H1 (cell line): ENCODE data around the gene RNF212.

Source experiments
- CTBP2 ChIP-seq: IDR thresholded peaks from 2 replicates; pipeline ENCODE4 v1.7.0; 2011; ENCODE audit warnings: borderline replicate concordance, mild to moderate bottlenecking, moderate library complexity, mixed read lengths, low read length; ENCODE audit not compliant: insufficient read depth, insufficient read length
- CTCF ChIP-seq, 3 experiments: IDR thresholded peaks; 1 replicate in 2 of 3; 2 replicates in 1 of 3; pipeline versions ENCODE4 v1.5.1 to v1.6.1; 2011; ENCODE audit warnings: low read length in 3 of 3, mild to moderate bottlenecking in 3 of 3, inconsistent platforms in 2 of 3, low read depth in 1 of 3, moderate library complexity in 1 of 3; ENCODE audit not compliant: insufficient read depth in 1 of 3; ENCODE audit errors: control extremely low read depth in 1 of 3
- EP300 ChIP-seq, 2 experiments: IDR thresholded peaks; 1 replicate in 1 of 2; 2 replicates in 1 of 2; pipeline ENCODE4 v1.6.1; 2011 to 2012; ENCODE audit warnings: low read depth in 2 of 2, low read length in 2 of 2, mild to moderate bottlenecking in 2 of 2, borderline replicate concordance in 1 of 2, inconsistent platforms in 1 of 2, moderate library complexity in 1 of 2
- EZH2 ChIP-seq: fragments of 200-600 bp; sonication (generic); IDR thresholded peaks from 2 replicates; pipeline ENCODE4 v1.7.1; 2012; ENCODE audit warnings: low read depth, mild to moderate bottlenecking, moderate library complexity, low read length, inconsistent platforms; ENCODE audit not compliant: severe bottlenecking
- GABPA ChIP-seq: IDR thresholded peaks from 2 replicates; pipeline ENCODE4 v1.6.1; 2011; ENCODE audit warnings: mild to moderate bottlenecking, low read length, moderate library complexity, borderline replicate concordance; ENCODE audit not compliant: insufficient read depth
- GTF2F1 ChIP-seq: IDR thresholded peaks from 2 replicates; pipeline ENCODE4 v1.6.1; 2012; ENCODE audit warnings: low read depth, low read length, improper control_type of control experiment, borderline replicate concordance
- MAFK ChIP-seq: IDR thresholded peaks from 2 replicates; pipeline ENCODE4 v1.6.1; 2012; ENCODE audit warnings: low read depth, mild to moderate bottlenecking, improper control_type of control experiment, low read length
- POLR2A ChIP-seq, 2 experiments: IDR thresholded peaks; 1 replicate in 1 of 2; 2 replicates in 1 of 2; pipeline ENCODE4 v1.6.1; 2011; ENCODE audit warnings: low read depth in 2 of 2, low read length in 2 of 2, mild to moderate bottlenecking in 2 of 2; ENCODE audit errors: control extremely low read depth in 1 of 2
- RAD21 ChIP-seq, 2 experiments: IDR thresholded peaks in 1 of 2; conservative IDR thresholded peaks in 1 of 2; 2 replicates each; pipeline ENCODE4 v1.6.1; 2011; ENCODE audit warnings: low read depth in 2 of 2, low read length in 2 of 2, improper control_type of control experiment in 1 of 2, inconsistent platforms in 1 of 2, mild to moderate bottlenecking in 1 of 2, moderate library complexity in 1 of 2
- SIN3A ChIP-seq, 2 experiments: IDR thresholded peaks in 1 of 2; conservative IDR thresholded peaks in 1 of 2; 2 replicates each; pipeline ENCODE4 v1.6.1; 2011 to 2012; ENCODE audit warnings: low read length in 2 of 2, improper control_type of control experiment in 1 of 2, low read depth in 1 of 2, mild to moderate bottlenecking in 1 of 2
- ZNF274 ChIP-seq: IDR thresholded peaks from 2 replicates; pipeline ENCODE4 v1.7.0; 2012; ENCODE audit warnings: low read length, borderline replicate concordance; ENCODE audit errors: extremely low read depth

- TF ChIP-seq RAD21 (IDR thresholded peaks at IDR 0.05 in 1 of 2, conservative IDR thresholded peaks at IDR 0.05 in 1 of 2; ENCODE audit: low read depth in 2 of 2, low read length in 2 of 2): no peak
- TF ChIP-seq SIN3A (conservative IDR thresholded peaks at IDR 0.05 in 1 of 2, IDR thresholded peaks at IDR 0.05 in 1 of 2; ENCODE audit: low read depth in 1 of 2, low read length in 2 of 2): no peak
- no peak for TF ChIP-seq ZNF274
- TF ChIP-seq CTCF (IDR thresholded peaks at IDR 0.05; ENCODE audit: control extremely low read depth in 1 of 3, insufficient read depth in 1 of 3, low read depth in 1 of 3, low read length in 3 of 3): no peak
- TF ChIP-seq MAFK: no peak
- no peak for TF ChIP-seq CTBP2
- no peak for TF ChIP-seq POLR2A (IDR thresholded peaks at IDR 0.05; ENCODE audit: control extremely low read depth in 1 of 2, low read depth in 2 of 2, low read length in 2 of 2)
- TF ChIP-seq GABPA: no peak
- TF ChIP-seq EZH2: no peak
- no peak for TF ChIP-seq GTF2F1
- TF ChIP-seq EP300 (IDR thresholded peaks at IDR 0.05; ENCODE audit: borderline replicate concordance in 1 of 2, low read depth in 2 of 2, low read length in 2 of 2): no peak
Observed at GRCh38 chr4:1075809-1076699, 37.3 kb downstream of the RNF212 start.
